ENCODE data around the gene HRH3. TPM values are rescaled to one million over a fixed set of nuclear protein-coding genes. Genes with fewer than 3 reads are reported as not detected.

HRH3 gene
- total RNA-seq, 1 experiment from 2014 or later = 1.8 TPM

DNA sequence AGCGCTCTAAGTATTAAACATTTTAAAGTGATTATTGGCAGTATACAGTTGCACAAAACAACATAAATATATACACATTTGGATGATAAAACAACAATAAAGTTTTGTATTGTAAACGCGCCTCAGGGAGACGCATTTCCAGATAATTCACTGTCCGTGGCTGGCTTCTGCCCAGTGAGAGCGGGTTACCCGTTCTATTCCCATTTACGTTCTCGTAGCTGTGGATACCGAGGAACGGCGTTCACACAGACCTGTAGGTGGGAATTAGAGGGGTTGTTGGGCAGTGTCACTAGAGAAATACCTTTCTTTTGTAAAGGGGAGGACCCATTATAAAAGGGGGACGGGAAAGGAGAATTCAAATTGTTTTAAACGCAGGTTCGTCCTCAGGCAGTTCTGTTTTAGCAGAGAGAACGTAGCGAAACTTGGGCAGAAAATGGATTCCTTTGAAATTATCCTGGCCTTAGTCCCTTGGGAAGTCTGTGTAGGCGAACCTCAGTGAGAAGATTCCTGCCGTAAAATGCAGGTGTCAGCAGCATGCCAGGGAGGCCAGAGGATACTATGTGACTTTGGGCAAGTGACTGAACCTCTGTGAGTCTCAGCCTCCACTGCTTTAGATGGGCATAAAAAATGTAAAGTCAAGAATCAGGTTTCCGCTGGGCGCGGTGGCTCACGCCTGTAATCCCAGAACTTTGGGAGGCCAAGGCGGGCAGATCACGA is 36.5 kb downstream of the HRH3 start:
- H3K14ac ChIP-seq (ENCODE audit: insufficient read depth, low read length) = no peak overlapping the region; the same call in 1 of the 2 replicates
- peaks cover 4% of the 10 kb centered on the region; the same call in 1 of the 2 replicates for H3K79me2 ChIP-seq (ENCODE audit: insufficient read depth, low read length)
- H2BK20ac ChIP-seq (ENCODE audit: low read depth, low read length, poor library complexity, severe bottlenecking) = no peak overlapping the region
- no peak overlapping the region for H4K8ac ChIP-seq (replicated peaks; ENCODE audit: insufficient read length, low read depth, low read length)
- H3K56ac ChIP-seq (ENCODE audit: insufficient read length, low read depth, low read length) = no peak overlapping the region
- no peak overlapping the region for H3K23ac ChIP-seq (ENCODE audit: insufficient read length, low read depth, low read length)
- H3K18ac ChIP-seq (ENCODE audit: insufficient read length, low read depth, low read length) = peak overlapping the region; percentile 69
- no peak overlapping the region for H2BK12ac ChIP-seq (ENCODE audit: insufficient read length, low read depth, low read length)
- H2BK15ac ChIP-seq (ENCODE audit: low read depth, low read length) = no peak overlapping the region
- H3T11ph ChIP-seq (ENCODE audit: low read length) = no peak overlapping the region
- peaks cover 2% of the 10 kb centered on the region; the same call in 1 of the 2 replicates for H3K4me1 ChIP-seq (ENCODE audit: insufficient read depth, low read length)
- H4K5ac ChIP-seq (ENCODE audit: insufficient read length, low read depth, low read length) = no peak overlapping the region
- no peaks in the 10 kb centered on the region for H4K20me1 ChIP-seq (ENCODE audit: control insufficient read depth, insufficient read depth, insufficient read length)
- H4K91ac ChIP-seq (ENCODE audit: insufficient read length, low read depth, low read length) = no peak overlapping the region
- Mint-ChIP-seq H3K27me3 (ENCODE audit: low read depth) (no peaks in the 10 kb centered on the region; the same call in 1 of the 2 replicates), H3K4me1 (peaks cover 15% of the 10 kb centered on the region in 2 experiments), H3K9me3 (no peaks in the 10 kb centered on the region), H3K4me3 (peak overlapping the region; percentile 88 to 91), H3K27ac (peak overlapping the region; percentile 55 to 89 (median 79); a peak in 6 of 7 replicates), H3K36me3 (ENCODE audit: insufficient read depth in 1 of 3, low read depth in 3 of 3) (peaks cover 6 to 10% (median 6%) of the 10 kb centered on the region in 3 experiments; a peak in 6 of 7 replicates)
- no peak overlapping the region for H2AK5ac ChIP-seq (ENCODE audit: insufficient read length, low read length)
- H3K23me2 ChIP-seq (ENCODE audit: insufficient read length, low read depth, low read length, poor library complexity, severe bottlenecking) = peaks cover 3% of the 10 kb centered on the region
- H3K4me2 ChIP-seq (ENCODE audit: insufficient read depth, insufficient read length, low read length) = peak overlapping the region; percentile 91
- no peaks in the 10 kb centered on the region for H3K9me3 ChIP-seq (ENCODE audit: control insufficient read depth, low read depth, low read length)
- no peak overlapping the region for H2AFZ ChIP-seq (ENCODE audit: low read length)
- H2BK5ac ChIP-seq (ENCODE audit: insufficient read length, low read length) = no peak overlapping the region
- TF ChIP-seq, protein P1, sequence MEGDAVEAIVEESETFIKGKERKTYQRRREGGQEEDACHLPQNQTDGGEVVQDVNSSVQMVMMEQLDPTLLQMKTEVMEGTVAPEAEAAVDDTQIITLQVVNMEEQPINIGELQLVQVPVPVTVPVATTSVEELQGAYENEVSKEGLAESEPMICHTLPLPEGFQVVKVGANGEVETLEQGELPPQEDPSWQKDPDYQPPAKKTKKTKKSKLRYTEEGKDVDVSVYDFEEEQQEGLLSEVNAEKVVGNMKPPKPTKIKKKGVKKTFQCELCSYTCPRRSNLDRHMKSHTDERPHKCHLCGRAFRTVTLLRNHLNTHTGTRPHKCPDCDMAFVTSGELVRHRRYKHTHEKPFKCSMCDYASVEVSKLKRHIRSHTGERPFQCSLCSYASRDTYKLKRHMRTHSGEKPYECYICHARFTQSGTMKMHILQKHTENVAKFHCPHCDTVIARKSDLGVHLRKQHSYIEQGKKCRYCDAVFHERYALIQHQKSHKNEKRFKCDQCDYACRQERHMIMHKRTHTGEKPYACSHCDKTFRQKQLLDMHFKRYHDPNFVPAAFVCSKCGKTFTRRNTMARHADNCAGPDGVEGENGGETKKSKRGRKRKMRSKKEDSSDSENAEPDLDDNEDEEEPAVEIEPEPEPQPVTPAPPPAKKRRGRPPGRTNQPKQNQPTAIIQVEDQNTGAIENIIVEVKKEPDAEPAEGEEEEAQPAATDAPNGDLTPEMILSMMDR (conservative IDR thresholded peaks at IDR 0.05) = no peak
- H3K27ac ChIP-seq (ENCODE audit: insufficient read length, low read depth, low read length) = no peak overlapping the region
- H3K4ac ChIP-seq (ENCODE audit: low read depth, low read length) = no peak overlapping the region
- no peak overlapping the region for H2BK120ac ChIP-seq (ENCODE audit: low read depth, low read length, poor library complexity, severe bottlenecking)
- peak overlapping the region; percentile 90 for H3K9ac ChIP-seq (ENCODE audit: extremely low read depth, insufficient read length, low read length)
- H3K27me3 ChIP-seq (ENCODE audit: insufficient read depth, low read length) = no peaks in the 10 kb centered on the region
- DNase-seq = no peak
- no peaks in the 10 kb centered on the region for H3K79me1 ChIP-seq (ENCODE audit: insufficient read depth, low read depth, low read length, poor library complexity, severe bottlenecking)
- no CpG with 5 or more reads among the region's 25 CpGs for WGBS (ENCODE audit: extremely low coverage, insufficient read length, low lambda C conversion rate)
